Stimulated activated CD8-positive, alpha-beta memory T cell treated with anti-CD3 and anti-CD28 coated beads, Interleukin-15, amount 100 ng/mL, for 4 hours (primary cell): ENCODE measurements around the gene AMBP.

ENCODE experiments used
- DNase-seq, 2 donors: peaks; one replicate each; pipeline ENCODE4 v3.0.0-alpha.2; 2020; ENCODE audit warnings: low read depth in 2 of 2

The AMBP gene

GRCh38 chr9:114078021-114078780 is at the start of gene AMBP:
Gene AMBP (minus strand): TSS chr9:114078300. CDS start chr9:114078209, 91 bp downstream.
- no peak for DNase-seq

GRCh38 chr9:114126247-114127060 is 48.4 kb upstream of the AMBP start:
- no peak for DNase-seq

- DNase-seq = no peak
Measured at GRCh38 chr9:114125476-114126013, 47.4 kb upstream of the AMBP start.

GRCh38 chr9:114124666-114125475 is 46.8 kb upstream of the AMBP start:
- no peak for DNase-seq

GRCh38 chr9:114124138-114124537 is 46.0 kb upstream of the AMBP start:
- DNase-seq = no peak

- no peak for DNase-seq
Measured at GRCh38 chr9:114123031-114123977, 45.2 kb upstream of the AMBP start.

- no peak for DNase-seq
Measured at GRCh38 chr9:114122136-114123027, 44.3 kb upstream of the AMBP start.

- DNase-seq = no peak
Measured at GRCh38 chr9:114121227-114122135, 43.4 kb upstream of the AMBP start.

GRCh38 chr9:114120192-114121014 is 42.3 kb upstream of the AMBP start:
- DNase-seq = no peak

- DNase-seq = no peak
Measured at GRCh38 chr9:114119242-114120191, 41.4 kb upstream of the AMBP start.

- no peak for DNase-seq
Measured at GRCh38 chr9:114117996-114118830, 40.1 kb upstream of the AMBP start.

GRCh38 chr9:114117614-114117995 is 39.5 kb upstream of the AMBP start:
- DNase-seq = no peak

GRCh38 chr9:114116126-114116747 is 38.1 kb upstream of the AMBP start:
- DNase-seq = no peak

GRCh38 chr9:114115654-114116125 is 37.6 kb upstream of the AMBP start:
- DNase-seq = no peak

- DNase-seq = no peak
Measured at GRCh38 chr9:114114364-114114763, 36.3 kb upstream of the AMBP start.
